HCT116 (cell line): Measurements from ENCODE around the gene C14orf93. TPM values are rescaled to one million over a fixed set of nuclear protein-coding genes. Genes with fewer than 3 reads are reported as not detected.

Experiments
- ATAC-seq: fragments of 200-7000 bp; cut with Tn5 transposase; 2 replicates; pipeline ENCODE4 v1.9.1; 2020; ENCODE audit warnings: mild to moderate bottlenecking, moderate library complexity
- BruUV-seq: library from RNA; stranded (reverse); fragments of 400-500 nt; replicated peaks from 2 replicates; lab custom pipeline; 2021; lab: Mats Ljungman, UMichigan
- CTCF ChIA-PET: fragments of 300-600 bp; sonication (Branson Sonifier 250); formaldehyde crosslinking; loops from one replicate; lab custom pipeline; 2021; ENCODE audit warnings: antibody characterized with exemption; lab: Charles Lee
- POLR2A ChIA-PET: fragments of 300-600, 350-600 bp; sonication (Branson Sonifier 250); formaldehyde crosslinking; loops from one replicate; lab custom pipeline; 2021; ENCODE audit warnings: antibody characterized with exemption; lab: Charles Lee
- RAD21 ChIA-PET, 2 experiments: fragments of 300-600 bp; sonication (Branson Sonifier 250); formaldehyde crosslinking; loops; one replicate each; lab custom pipeline; 2023; ENCODE audit warnings: low total read pairs in 2 of 2; ENCODE audit not compliant: uncharacterized antibody in 2 of 2, unreplicated experiment in 2 of 2, low non-redundant PET in 1 of 2; lab: Charles Lee
- DNase-seq: peaks from one replicate; pipeline ENCODE4 v3.0.0-alpha.2; 2010; ENCODE audit warnings: low read depth, low spot score
- H2AFZ ChIP-seq: fragments of 200-600 bp; shearing (Covaris generic), sonication (generic); 2 replicates; pipeline ENCODE4 v1.6.1; 2017; ENCODE audit warnings: low read depth, mixed run types, mixed read lengths, antibody characterized with exemption, low read length; ENCODE audit not compliant: poor library complexity, severe bottlenecking
- H3K27ac ChIP-seq: 2 replicates; pipeline ENCODE4 v1.5.1; 2012; ENCODE audit warnings: low read depth, low read length
- H3K27me3 ChIP-seq: fragments of 200-600 bp; sonication (generic); 2 replicates; pipeline ENCODE4 v1.6.1; 2016; ENCODE audit warnings: mixed run types, low read length, mixed read lengths; ENCODE audit not compliant: insufficient read depth
- H3K36me3 ChIP-seq, 2 experiments: fragments of 200-500 bp in 1 of 2; fragments of 200-600 bp in 1 of 2; sonication (Bioruptor generic) in 1 of 2; sonication (generic) in 1 of 2; 2 replicates each; pipeline versions ENCODE4 v1.5.1 to v1.6.1; 2014 to 2016; ENCODE audit warnings: low read length in 2 of 2, inconsistent platforms in 1 of 2, mixed read lengths in 1 of 2, mixed run types in 1 of 2; ENCODE audit not compliant: insufficient read depth in 2 of 2, control insufficient read depth in 1 of 2
- H3K4me1 ChIP-seq, 2 experiments: fragments of 200-600 bp in 1 of 2; sonication (generic) in 1 of 2; 2 replicates each; pipeline versions ENCODE4 v1.5.1 to v1.6.1; 2012 to 2017; ENCODE audit warnings: low read length in 2 of 2, inconsistent platforms in 1 of 2, mild to moderate bottlenecking in 1 of 2, mixed read lengths in 1 of 2, mixed run types in 1 of 2, moderate library complexity in 1 of 2; ENCODE audit not compliant: insufficient read depth in 2 of 2, control insufficient read depth in 1 of 2
- H3K4me2 ChIP-seq: fragments of 200-600 bp; sonication (generic); 2 replicates; pipeline ENCODE4 v1.6.1; 2017; ENCODE audit warnings: mixed run types, low read length, mixed read lengths
- H3K4me3 ChIP-seq, 2 experiments: fragments of 200-600 bp in 1 of 2; sonication (generic) in 1 of 2; replicated peaks in 1 of 2; 2 replicates each; pipeline ENCODE4 v1.5.1; 2011 to 2016; ENCODE audit warnings: low read length in 2 of 2, control low read depth in 1 of 2, low read depth in 1 of 2, mild to moderate bottlenecking in 1 of 2, mixed read lengths in 1 of 2, mixed run types in 1 of 2
- H3K79me2 ChIP-seq: fragments of 200-600 bp; sonication (generic); 2 replicates; pipeline ENCODE4 v1.6.1; 2017; ENCODE audit warnings: mild to moderate bottlenecking, mixed run types, low read length, moderate library complexity, mixed read lengths; ENCODE audit not compliant: insufficient read depth
- H3K9ac ChIP-seq: fragments of 200-600 bp; sonication (generic); 2 replicates; pipeline ENCODE4 v1.6.1; 2016; ENCODE audit warnings: low read length, mixed read lengths
- H3K9me2 ChIP-seq: fragments of 200-600 bp; sonication (generic), shearing (Covaris generic); 2 replicates; pipeline ENCODE4 v1.6.1; 2017; ENCODE audit warnings: mixed run types, mild to moderate bottlenecking, moderate library complexity; ENCODE audit not compliant: insufficient read depth
- H3K9me3 ChIP-seq, 2 experiments: fragments of 200-500 bp in 1 of 2; fragments of 200-600 bp in 1 of 2; sonication (Bioruptor generic) in 1 of 2; sonication (generic) in 1 of 2; 2 replicates each; pipeline ENCODE4 v1.6.1; 2014 to 2017; ENCODE audit warnings: low read length in 2 of 2, mixed read lengths in 2 of 2, inconsistent platforms in 1 of 2, low read depth in 1 of 2, mild to moderate bottlenecking in 1 of 2, mixed run types in 1 of 2, moderate library complexity in 1 of 2; ENCODE audit not compliant: control insufficient read depth in 1 of 2, insufficient read depth in 1 of 2
- H4K20me1 ChIP-seq: fragments of 200-600 bp; sonication (generic), shearing (Covaris generic); 2 replicates; pipeline ENCODE4 v1.6.1; 2017; ENCODE audit warnings: mixed run types, mild to moderate bottlenecking, moderate library complexity; ENCODE audit not compliant: insufficient read depth
- EZH2phosphoT487 ChIP-seq: fragments of 200-600 bp; IDR thresholded peaks from 2 replicates; pipeline ENCODE4 v1.6.1; 2018; ENCODE audit warnings: antibody characterized with exemption, borderline replicate concordance
- FOSL1 ChIP-seq: IDR thresholded peaks from 2 replicates; pipeline ENCODE4 v1.6.1; 2012; ENCODE audit warnings: low read depth
- JUND ChIP-seq: IDR thresholded peaks from 2 replicates; pipeline ENCODE4 v1.6.1; 2012
- RAD21 ChIP-seq: IDR thresholded peaks from 2 replicates; pipeline ENCODE4 v1.6.1; 2012; ENCODE audit warnings: low read depth, mild to moderate bottlenecking
- TCF7L2 ChIP-seq: IDR thresholded peaks from 2 replicates; pipeline ENCODE4 v1.7.0; 2011; ENCODE audit warnings: borderline replicate concordance, inconsistent platforms; ENCODE audit not compliant: insufficient read depth, insufficient read length; ENCODE audit errors: extremely low read depth
- YY1 ChIP-seq: IDR thresholded peaks from 2 replicates; pipeline ENCODE4 v1.6.1; 2011; ENCODE audit warnings: low read length, low read depth, moderate library complexity, mild to moderate bottlenecking; ENCODE audit not compliant: insufficient replicate concordance; ENCODE audit errors: extremely low read depth
- ZNF274 ChIP-seq: fragments of 200-500 bp; sonication (Bioruptor generic); IDR thresholded peaks from 2 replicates; pipeline ENCODE4 v1.6.1; 2014; ENCODE audit warnings: mild to moderate bottlenecking, low read depth, low read length, inconsistent platforms
- intact Hi-C: fragments of 100-400 bp; cut with micrococcal nuclease; formaldehyde crosslinking; loops from 2 replicates; pipeline ENCODE4 v1.10.0; 2022
- total RNA-seq: library from RNA; stranded (reverse); gene quantifications from one replicate; pipeline ENCODE4 v1.2.1, GENCODE V29; 2021; ENCODE audit not compliant: unreplicated experiment
- TF ChIP-seq, protein P1 (sequence below): IDR thresholded peaks from 2 replicates; pipeline ENCODE4 v1.6.1; 2011; ENCODE audit warnings: mild to moderate bottlenecking, low read length, moderate library complexity; ENCODE audit not compliant: insufficient replicate concordance; ENCODE audit errors: extremely low read depth
- TF ChIP-seq, protein P2 (sequence below): IDR thresholded peaks from 2 replicates; pipeline ENCODE4 v1.6.1; 2012

C14orf93 gene
- total RNA-seq, 1 experiment from 2014 or later: 13.7 TPM

DNA sequence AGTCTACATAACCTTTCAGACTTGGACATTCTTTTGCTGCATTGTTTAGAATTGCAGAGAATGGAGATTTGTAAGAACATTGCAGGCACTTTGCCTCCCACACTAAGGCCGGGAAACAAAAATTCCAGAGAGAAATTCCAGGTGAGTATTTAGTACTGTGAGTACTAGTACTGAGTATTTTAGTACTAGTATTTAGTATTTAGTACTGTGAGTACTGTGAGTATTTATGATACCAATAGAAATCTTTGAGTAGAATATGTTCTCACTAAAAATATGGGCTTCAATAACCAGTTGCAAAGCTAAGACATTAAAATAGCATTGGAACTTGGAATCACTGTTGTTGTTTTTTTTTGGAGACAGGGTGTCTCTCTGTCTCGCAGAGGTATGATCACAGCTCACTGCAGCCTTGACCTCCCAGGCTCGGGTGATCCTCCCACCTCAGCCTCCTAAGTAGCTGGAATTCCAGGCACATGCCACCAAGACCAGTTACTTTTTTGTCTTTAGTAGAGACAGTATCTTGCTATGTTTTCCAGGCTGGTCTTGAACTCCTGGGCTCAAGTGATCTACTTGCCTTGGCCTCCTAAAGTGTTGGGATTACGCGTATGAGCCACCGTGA is 47.8 kb downstream of the C14orf93 start:
- no peak for DNase-seq
- no peak overlapping the region for H3K27ac ChIP-seq
- ChIA-PET POLR2A (no interaction called here), RAD21 (no interaction called here), CTCF (interaction anchor here (1.3 kb wide), 1 partner anchor 11 kb away, joined by 4 read pairs; no protein-coding TSS in a partner anchor)
- intact Hi-C loops: no loop called here
- TF ChIP-seq RAD21: no peak
- TF ChIP-seq JUND: no peak
- TF ChIP-seq TCF7L2: no peak
- TF ChIP-seq EZH2phosphoT487: no peak
- TF ChIP-seq, protein P1, sequence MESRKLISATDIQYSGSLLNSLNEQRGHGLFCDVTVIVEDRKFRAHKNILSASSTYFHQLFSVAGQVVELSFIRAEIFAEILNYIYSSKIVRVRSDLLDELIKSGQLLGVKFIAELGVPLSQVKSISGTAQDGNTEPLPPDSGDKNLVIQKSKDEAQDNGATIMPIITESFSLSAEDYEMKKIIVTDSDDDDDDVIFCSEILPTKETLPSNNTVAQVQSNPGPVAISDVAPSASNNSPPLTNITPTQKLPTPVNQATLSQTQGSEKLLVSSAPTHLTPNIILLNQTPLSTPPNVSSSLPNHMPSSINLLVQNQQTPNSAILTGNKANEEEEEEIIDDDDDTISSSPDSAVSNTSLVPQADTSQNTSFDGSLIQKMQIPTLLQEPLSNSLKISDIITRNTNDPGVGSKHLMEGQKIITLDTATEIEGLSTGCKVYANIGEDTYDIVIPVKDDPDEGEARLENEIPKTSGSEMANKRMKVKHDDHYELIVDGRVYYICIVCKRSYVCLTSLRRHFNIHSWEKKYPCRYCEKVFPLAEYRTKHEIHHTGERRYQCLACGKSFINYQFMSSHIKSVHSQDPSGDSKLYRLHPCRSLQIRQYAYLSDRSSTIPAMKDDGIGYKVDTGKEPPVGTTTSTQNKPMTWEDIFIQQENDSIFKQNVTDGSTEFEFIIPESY: no peak
- no peak for TF ChIP-seq FOSL1
- TF ChIP-seq YY1: no peak
- TF ChIP-seq, protein P2, sequence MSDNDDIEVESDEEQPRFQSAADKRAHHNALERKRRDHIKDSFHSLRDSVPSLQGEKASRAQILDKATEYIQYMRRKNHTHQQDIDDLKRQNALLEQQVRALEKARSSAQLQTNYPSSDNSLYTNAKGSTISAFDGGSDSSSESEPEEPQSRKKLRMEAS: no peak
- no peak for TF ChIP-seq ZNF274
- no peaks in the 10 kb centered on the region for H3K9me3 ChIP-seq
- no peaks in the 10 kb centered on the region for H3K27me3 ChIP-seq
- no peaks in the 10 kb centered on the region for H3K36me3 ChIP-seq
- no peak overlapping the region for H2AFZ ChIP-seq
- H3K9ac ChIP-seq: no peak overlapping the region
- H3K4me3 ChIP-seq: no peak overlapping the region
- H3K79me2 ChIP-seq: no peaks in the 10 kb centered on the region
- H4K20me1 ChIP-seq: no peaks in the 10 kb centered on the region
- ATAC-seq: no peak
- H3K4me1 ChIP-seq: peaks cover 5 to 8% of the 10 kb centered on the region in 2 experiments; a peak in 3 of 4 replicates
- no TSS peak for BruUV-seq
- no peaks in the 10 kb centered on the region for H3K9me2 ChIP-seq
- no peak overlapping the region for H3K4me2 ChIP-seq
